Bronchial epithelial cell (primary cell): Measurements from ENCODE around the gene THEM4. TPM values are rescaled to one million over a fixed set of nuclear protein-coding genes. Genes with fewer than 3 reads are reported as not detected.
A peak's percentile ranks its signal among the peaks of the same experiment; 100 is the strongest.

Source experiments
- DNase-seq: peaks from one replicate; pipeline ENCODE4 v3.0.0-alpha.2; 2010; ENCODE audit warnings: low read depth
- FAIRE-seq: peaks from 2 replicates; lab custom pipeline; 2011; peaks lifted over from hg19 to GRCh38; lab: Jason Lieb, UNC
- H3K27me3 ChIP-seq: 2 replicates; pipeline ENCODE4 v1.5.1; 2011; ENCODE audit warnings: low read length; ENCODE audit not compliant: control insufficient read depth, insufficient read depth
- H3K36me3 ChIP-seq: 2 replicates; pipeline ENCODE4 v1.5.1; 2011; ENCODE audit warnings: low read length; ENCODE audit not compliant: control insufficient read depth, insufficient read depth
- H3K4me3 ChIP-seq: 2 replicates; pipeline ENCODE4 v1.5.1; 2011; ENCODE audit warnings: mild to moderate bottlenecking, low read depth, low read length, control low read depth
- CTCF ChIP-seq: IDR thresholded peaks from 2 replicates; pipeline ENCODE4 v1.5.1; 2011; ENCODE audit warnings: mild to moderate bottlenecking, moderate library complexity, low read length, control low read depth, inconsistent platforms; ENCODE audit not compliant: insufficient read depth, severe bottlenecking
- total RNA-seq: library from RNA; depleted of rRNA; stranded (reverse); fragments of >200 nt; gene quantifications from 2 replicates; pipeline ENCODE4 v1.2.1, GENCODE V29; 2014

The THEM4 gene
- total RNA-seq, 1 donor from 2014 or later, result 9.7 TPM

- Histone ChIP-seq H3K36me3 (no peaks in the 10 kb centered on the region), H3K4me3 (no peak overlapping the region), H3K27me3 (no peaks in the 10 kb centered on the region)
- TF ChIP-seq CTCF, result no peak
- DNase-seq (no peak), FAIRE-seq (no peak)
Observed at GRCh38 chr1:151829352-151830046, 79.8 kb downstream of the THEM4 start.

GRCh38 chr1:151828921-151829320, 80.4 kb downstream of the THEM4 start:
- TF ChIP-seq CTCF, result no peak
- H3K36me3 ChIP-seq, result no peaks in the 10 kb centered on the region
- FAIRE-seq (peak; percentile 52), DNase-seq (peak; percentile 61)
- H3K27me3 ChIP-seq, result no peaks in the 10 kb centered on the region
- no peak overlapping the region for H3K4me3 ChIP-seq

- no peak for DNase-seq
- TF ChIP-seq CTCF, result no peak
- FAIRE-seq, result no peak
- Histone ChIP-seq H3K36me3 (no peaks in the 10 kb centered on the region), H3K4me3 (no peak overlapping the region), H3K27me3 (no peaks in the 10 kb centered on the region)
Observed at GRCh38 chr1:151827853-151828252, 81.5 kb downstream of the THEM4 start.

- Histone ChIP-seq H3K36me3 (no peaks in the 10 kb centered on the region), H3K4me3 (no peak overlapping the region), H3K27me3 (no peaks in the 10 kb centered on the region)
- no peak for DNase-seq
- peak; percentile 75 for FAIRE-seq
- TF ChIP-seq CTCF, result no peak
Observed at GRCh38 chr1:151825751-151826660, 83.3 kb downstream of the THEM4 start.

GRCh38 chr1:151825204-151825603, 84.1 kb downstream of the THEM4 start:
- DNase-seq (no peak), FAIRE-seq (no peak)
- H3K36me3 ChIP-seq, result no peaks in the 10 kb centered on the region

More at GRCh38 chr1:151825204-151825603, 84.1 kb downstream of the THEM4 start:
- Histone ChIP-seq H3K4me3 (no peak overlapping the region), H3K27me3 (no peaks in the 10 kb centered on the region)
- no peak for TF ChIP-seq CTCF

Other genes with a start within 250 kb of the THEM4 start
- gene CELF3, start 192.7 kb downstream of the THEM4 start, total RNA-seq, result not detected in 2 replicates
- gene RIIAD1, start 188.0 kb downstream of the THEM4 start, total RNA-seq, result not detected in 2 replicates
- 83.2 and 110 TPM in 2 replicates for gene MRPL9, start 146.0 kb downstream of the THEM4 start, total RNA-seq
- gene TDRKH, start 119.0 kb downstream of the THEM4 start, total RNA-seq, result 6.8 and 9.1 TPM in 2 replicates
- under 0.01 TPM in 1 of 2 replicates, not detected in the other for gene LINGO4, start 104.1 kb downstream of the THEM4 start, total RNA-seq
- gene RORC, start 77.7 kb downstream of the THEM4 start, total RNA-seq, result 0.26 and 2.8 TPM in 2 replicates
- gene C2CD4D, start 69.7 kb downstream of the THEM4 start, total RNA-seq, result not detected in 2 replicates
- not detected in 2 replicates for gene THEM5, start 55.8 kb downstream of the THEM4 start, total RNA-seq
- 120 and 212 TPM in 2 replicates for gene S100A10, start 84.3 kb upstream of the THEM4 start, total RNA-seq
- 58.7 and 151 TPM in 2 replicates for gene S100A11, start 127.5 kb upstream of the THEM4 start, total RNA-seq
- gene TCHHL1, start 179.6 kb upstream of the THEM4 start, total RNA-seq, result not detected in 2 replicates
- under 0.01 TPM in 2 replicates for gene TCHH, start 205.9 kb upstream of the THEM4 start, total RNA-seq
- gene RPTN, start 249.7 kb upstream of the THEM4 start, total RNA-seq, result 0.53 and 2.9 TPM in 2 replicates